GM20000 (cell line): ENCODE results near the gene OR2A5.

Source experiments
- DNase-seq: peaks from one replicate; pipeline ENCODE4 v3.0.0; 2012; ENCODE audit warnings: low spot score
- TF ChIP-seq, protein P1 (sequence below): IDR thresholded peaks from 2 replicates; pipeline ENCODE4 v1.5.1; 2012; ENCODE audit warnings: mild to moderate bottlenecking, control low read depth; ENCODE audit errors: extremely low read depth, missing control alignments

OR2A5 gene

GRCh38 chr7:144069511-144069910 is 20.8 kb downstream of the OR2A5 start, which contains the start of gene OR2A25:
Gene OR2A25, plus strand, starts transcription at chr7:144069811. Its CDS starts 4,409 bp downstream, at chr7:144074220.
- TF ChIP-seq, protein P1, sequence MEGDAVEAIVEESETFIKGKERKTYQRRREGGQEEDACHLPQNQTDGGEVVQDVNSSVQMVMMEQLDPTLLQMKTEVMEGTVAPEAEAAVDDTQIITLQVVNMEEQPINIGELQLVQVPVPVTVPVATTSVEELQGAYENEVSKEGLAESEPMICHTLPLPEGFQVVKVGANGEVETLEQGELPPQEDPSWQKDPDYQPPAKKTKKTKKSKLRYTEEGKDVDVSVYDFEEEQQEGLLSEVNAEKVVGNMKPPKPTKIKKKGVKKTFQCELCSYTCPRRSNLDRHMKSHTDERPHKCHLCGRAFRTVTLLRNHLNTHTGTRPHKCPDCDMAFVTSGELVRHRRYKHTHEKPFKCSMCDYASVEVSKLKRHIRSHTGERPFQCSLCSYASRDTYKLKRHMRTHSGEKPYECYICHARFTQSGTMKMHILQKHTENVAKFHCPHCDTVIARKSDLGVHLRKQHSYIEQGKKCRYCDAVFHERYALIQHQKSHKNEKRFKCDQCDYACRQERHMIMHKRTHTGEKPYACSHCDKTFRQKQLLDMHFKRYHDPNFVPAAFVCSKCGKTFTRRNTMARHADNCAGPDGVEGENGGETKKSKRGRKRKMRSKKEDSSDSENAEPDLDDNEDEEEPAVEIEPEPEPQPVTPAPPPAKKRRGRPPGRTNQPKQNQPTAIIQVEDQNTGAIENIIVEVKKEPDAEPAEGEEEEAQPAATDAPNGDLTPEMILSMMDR: no peak

DNA sequence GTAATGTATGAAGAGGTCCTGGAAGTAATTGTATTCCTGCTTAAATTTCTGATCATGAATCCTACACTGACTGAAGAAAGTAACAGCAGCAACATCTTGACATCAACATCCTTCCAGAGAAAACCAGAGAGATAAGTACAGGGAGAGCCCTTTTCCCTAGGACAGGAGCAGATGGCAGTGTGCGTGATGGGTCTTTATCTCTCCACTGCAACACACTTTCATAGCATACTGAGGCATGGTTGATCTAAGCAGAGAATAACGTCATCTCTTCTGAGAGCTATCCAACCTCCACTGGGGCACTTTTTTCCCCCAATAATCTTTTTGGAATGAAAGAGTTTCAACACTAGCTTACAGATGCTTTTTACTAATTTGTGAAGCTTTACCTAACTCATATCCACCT is 21.2 kb downstream of the OR2A5 start:
- TF ChIP-seq, protein P1: no peak
- DNase-seq: no peak

More at GRCh38 chr7:144069511-144069910, 20.8 kb downstream of the OR2A5 start, which contains the start of gene OR2A25:
- no peak for DNase-seq

- TF ChIP-seq, protein P1: no peak
- no peak for DNase-seq
Measured at GRCh38 chr7:144074374-144074773, 25.6 kb downstream of the OR2A5 start.

DNA sequence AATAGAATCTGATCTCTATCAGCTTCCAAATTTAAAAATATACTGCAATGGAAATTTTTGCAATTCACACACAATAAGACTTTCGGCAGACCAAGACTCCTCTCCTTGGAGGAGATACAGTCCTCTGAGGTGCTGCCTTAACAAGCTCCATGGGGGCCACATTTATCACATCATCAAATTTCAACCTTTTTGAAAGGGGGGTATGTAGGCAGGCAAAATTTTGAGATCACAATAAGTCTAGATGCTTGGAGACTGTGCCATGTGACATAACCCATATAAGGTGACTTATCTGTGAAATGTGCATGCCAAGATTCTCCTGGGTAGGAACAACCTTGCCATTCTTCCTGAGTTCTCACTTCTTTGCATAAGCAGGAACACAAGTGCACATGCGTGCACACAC is 37.2 kb downstream of the OR2A5 start, which contains the start of gene OR2A12:
TSS of gene OR2A12 (plus strand) at position 301 of the 400 bp plus-strand sequence. CDS start 8,830 bp downstream, outside the sequence.
- DNase-seq: no peak
- TF ChIP-seq, protein P1: no peak

DNA sequence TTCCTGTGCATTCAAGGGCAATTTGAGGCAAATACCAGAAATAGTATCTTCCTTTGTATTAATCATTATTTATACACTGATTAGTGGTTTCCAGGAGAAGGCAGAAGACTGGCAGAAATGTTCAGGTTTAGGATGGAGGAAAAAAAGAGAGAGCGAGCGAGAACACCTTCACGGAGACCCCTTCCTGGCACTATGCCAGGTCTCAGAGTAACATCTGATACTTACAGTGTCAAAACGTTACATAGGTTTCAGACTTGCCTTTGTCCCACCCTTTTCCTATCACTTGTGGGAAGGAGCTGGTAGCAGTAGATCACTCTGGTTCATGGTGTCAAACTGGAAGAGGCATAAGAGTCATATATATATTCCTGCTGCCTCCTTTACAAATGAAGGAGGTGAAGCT is 38.0 kb downstream of the OR2A5 start:
- TF ChIP-seq, protein P1: no peak

GRCh38 chr7:144087230-144087629 is 38.5 kb downstream of the OR2A5 start:
- TF ChIP-seq, protein P1: no peak
- DNase-seq: no peak

More for the DNA sequence above, 38.0 kb downstream of the OR2A5 start:
- DNase-seq: no peak

GRCh38 chr7:144090667-144091066 is 41.9 kb downstream of the OR2A5 start:
- DNase-seq: no peak
- TF ChIP-seq, protein P1: no peak
